ENCODE data around the gene RGS3. TPM values are rescaled to one million over a fixed set of nuclear protein-coding genes. Genes with fewer than 3 reads are reported as not detected.

The RGS3 gene
- total RNA-seq, 1 experiment from 2014 or later, result 39.4 TPM

GRCh38 chr9:113583511-113584427 lies 120.2 kb downstream of the RGS3 start:
- Histone ChIP-seq H3K79me2 (ENCODE audit: insufficient read depth, low read length) (peaks cover 3% of the 10 kb centered on the region; the same call in 1 of the 2 replicates), H3K9me2 (ENCODE audit: insufficient read depth) (no peaks in the 10 kb centered on the region), H3K4me2 (ENCODE audit: low read length) (no peak overlapping the region), H2AFZ (ENCODE audit: low read depth, low read length, poor library complexity, severe bottlenecking) (no peak overlapping the region), H3K4me3 (replicated peaks in 1 of 2; ENCODE audit: low read depth in 1 of 2, low read length in 2 of 2) (no peak overlapping the region), H3K27me3 (ENCODE audit: insufficient read depth, low read length) (no peaks in the 10 kb centered on the region), H3K9ac (ENCODE audit: low read length) (no peak overlapping the region), H3K36me3 (ENCODE audit: control insufficient read depth in 1 of 2, insufficient read depth in 2 of 2, low read length in 2 of 2) (peaks cover 6 to 17% of the 10 kb centered on the region in 2 experiments; a peak in 1 of 4 replicates), H3K9me3 (ENCODE audit: control insufficient read depth in 1 of 2, insufficient read depth in 1 of 2, low read depth in 1 of 2, low read length in 2 of 2) (no peaks in the 10 kb centered on the region), H3K27ac (ENCODE audit: low read depth, low read length) (no peak overlapping the region), H4K20me1 (ENCODE audit: insufficient read depth) (no peaks in the 10 kb centered on the region), H3K4me1 (ENCODE audit: control insufficient read depth in 1 of 2, insufficient read depth in 2 of 2, low read length in 2 of 2) (peaks cover 29 to 38% of the 10 kb centered on the region in 2 experiments)
- RAD21 ChIA-PET (ENCODE audit: low non-redundant PET in 1 of 2, low total read pairs in 2 of 2, uncharacterized antibody in 2 of 2, unreplicated experiment in 2 of 2), result no interaction called here
- intact Hi-C loops (cut with micrococcal nuclease), result no loop called here
- ATAC-seq (no peak), DNase-seq (ENCODE audit: low read depth, low spot score) (no peak)
- TSS peak; percentile 32 for BruUV-seq (replicated peaks)
- CTCF ChIA-PET, result interaction anchor here (1.5 kb wide), 1 partner anchor 8 kb away, joined by 6 read pairs; no protein-coding TSS in a partner anchor
- POLR2A ChIA-PET, result no interaction called here
- TF ChIP-seq JUND (IDR thresholded peaks at IDR 0.05) (no peak), ZFX (IDR thresholded peaks at IDR 0.05) (no peak), CTCF (IDR thresholded peaks at IDR 0.05 in 2 of 3, conservative IDR thresholded peaks at IDR 0.05 in 1 of 3; ENCODE audit: borderline replicate concordance in 1 of 3, insufficient read depth in 1 of 3, low read depth in 2 of 3, low read length in 2 of 3) (no peak), ATF3 (IDR thresholded peaks at IDR 0.05) (no peak), EZH2phosphoT487 (IDR thresholded peaks at IDR 0.05; ENCODE audit: borderline replicate concordance) (no peak), ZBTB33 (IDR thresholded peaks at IDR 0.05; ENCODE audit: extremely low read depth, insufficient replicate concordance, low read length) (no peak), POLR2A (IDR thresholded peaks at IDR 0.05; ENCODE audit: borderline replicate concordance, extremely low read depth, insufficient read depth, insufficient read length) (no peak), EZH2 (IDR thresholded peaks at IDR 0.05) (no peak), ELF1 (IDR thresholded peaks at IDR 0.05; ENCODE audit: borderline replicate concordance, low read depth) (no peak), SP1 (IDR thresholded peaks at IDR 0.05; ENCODE audit: low read depth) (no peak), RAD21 (IDR thresholded peaks at IDR 0.05; ENCODE audit: low read depth) (no peak)
